Measurements from ENCODE around the gene EHHADH. TPM values are rescaled to one million over a fixed set of nuclear protein-coding genes. Genes with fewer than 3 reads are reported as not detected.
"Not testable (repeated sequence)": the region's sequence is repeated elsewhere in the genome, so short reads cannot be mapped to it uniquely, and the experiment has no call there.

Gene EHHADH
- total RNA-seq, 1 donor from 2014 or later: 1.3 TPM

- no peaks in the 10 kb centered on the region for H3K36me3 ChIP-seq (ENCODE audit: control insufficient read depth, insufficient read depth, low read length)
- no peak overlapping the region for H3K4me3 ChIP-seq (ENCODE audit: low read depth, low read length)
- H3K27me3 ChIP-seq (ENCODE audit: control insufficient read depth, insufficient read depth, low read length): no peaks in the 10 kb centered on the region
- no peak for TF ChIP-seq CTCF (IDR thresholded peaks at IDR 0.05; ENCODE audit: insufficient read depth, low read length, severe bottlenecking)
- no peak for DNase-seq (ENCODE audit: low read depth)
- no peak for FAIRE-seq
Observed at GRCh38 chr3:185263423-185263822, 9.6 kb upstream of the EHHADH start.

- FAIRE-seq (no peak), DNase-seq (ENCODE audit: low read depth) (no peak)
- TF ChIP-seq CTCF (IDR thresholded peaks at IDR 0.05; ENCODE audit: insufficient read depth, low read length, severe bottlenecking): no peak
- Histone ChIP-seq H3K36me3 (ENCODE audit: control insufficient read depth, insufficient read depth, low read length) (no peaks in the 10 kb centered on the region), H3K27me3 (ENCODE audit: control insufficient read depth, insufficient read depth, low read length) (no peaks in the 10 kb centered on the region), H3K4me3 (ENCODE audit: low read depth, low read length) (no peak overlapping the region)
Observed at GRCh38 chr3:185257334-185257733, 3.5 kb upstream of the EHHADH start.

GRCh38 chr3:185254799-185255198, 950 bp upstream of the EHHADH start:
- no peak for TF ChIP-seq CTCF (IDR thresholded peaks at IDR 0.05; ENCODE audit: insufficient read depth, low read length, severe bottlenecking)
- H3K4me3 ChIP-seq (ENCODE audit: low read depth, low read length): no peak overlapping the region
- FAIRE-seq (no peak), DNase-seq (ENCODE audit: low read depth) (no peak)
- H3K36me3 ChIP-seq (ENCODE audit: control insufficient read depth, insufficient read depth, low read length): no peaks in the 10 kb centered on the region
- H3K27me3 ChIP-seq (ENCODE audit: control insufficient read depth, insufficient read depth, low read length): no peaks in the 10 kb centered on the region

- H3K27me3 ChIP-seq (ENCODE audit: control insufficient read depth, insufficient read depth, low read length); H3K4me3 ChIP-seq (ENCODE audit: low read depth, low read length); FAIRE-seq; DNase-seq (ENCODE audit: low read depth); H3K36me3 ChIP-seq (ENCODE audit: control insufficient read depth, insufficient read depth, low read length): not testable (repeated sequence)
Observed at GRCh38 chr3:185253133-185253532, 716 bp downstream of the EHHADH start.

- Histone ChIP-seq H3K4me3 (ENCODE audit: low read depth, low read length) (no peak overlapping the region), H3K27me3 (ENCODE audit: control insufficient read depth, insufficient read depth, low read length) (no peaks in the 10 kb centered on the region), H3K36me3 (ENCODE audit: control insufficient read depth, insufficient read depth, low read length) (no peaks in the 10 kb centered on the region)
- no peak for TF ChIP-seq CTCF (IDR thresholded peaks at IDR 0.05; ENCODE audit: insufficient read depth, low read length, severe bottlenecking)
- DNase-seq (ENCODE audit: low read depth) (no peak), FAIRE-seq (no peak)
Observed at GRCh38 chr3:185251272-185251671, 2.6 kb downstream of the EHHADH start.

GRCh38 chr3:185250653-185251052, 3.2 kb downstream of the EHHADH start:
- no peak overlapping the region for H3K4me3 ChIP-seq (ENCODE audit: low read depth, low read length)

More at GRCh38 chr3:185250653-185251052, 3.2 kb downstream of the EHHADH start:
- no peak for FAIRE-seq
- no peak for TF ChIP-seq CTCF (IDR thresholded peaks at IDR 0.05; ENCODE audit: insufficient read depth, low read length, severe bottlenecking)
- no peaks in the 10 kb centered on the region for H3K27me3 ChIP-seq (ENCODE audit: control insufficient read depth, insufficient read depth, low read length)
- no peak for DNase-seq (ENCODE audit: low read depth)
- H3K36me3 ChIP-seq (ENCODE audit: control insufficient read depth, insufficient read depth, low read length): no peaks in the 10 kb centered on the region

Data from bronchial epithelial cell (primary cell).